K562 (cell line): Measurements from ENCODE around the gene MMP24OS. TPM values are rescaled to one million over a fixed set of nuclear protein-coding genes. Genes with fewer than 3 reads are reported as not detected.

ENCODE experiments used
- PHF20 ChIP-seq: fragments of 450-650 bp; IDR thresholded peaks from 2 replicates; pipeline ENCODE4 v1.6.1; 2018; ENCODE audit not compliant: partially characterized antibody
- PHTF2 ChIP-seq: fragments of 250-450 bp; sonication (Bioruptor Pico); IDR thresholded peaks from 2 replicates; pipeline ENCODE4 v1.5.0; 2021; ENCODE audit warnings: mild to moderate bottlenecking
- PYGO2 ChIP-seq: fragments of 450-650 bp; IDR thresholded peaks from 2 replicates; pipeline ENCODE4 v1.6.1; 2016; ENCODE audit warnings: mild to moderate bottlenecking, missing genetic modification characterization, moderate library complexity, missing compliant biosample characterization
- RBM14 ChIP-seq: fragments of 200-400 bp; formaldehyde crosslinking; IDR thresholded peaks from 2 replicates; pipeline ENCODE4 v1.6.1; 2018; ENCODE audit warnings: low read depth, mild to moderate bottlenecking, low read length, moderate library complexity, borderline replicate concordance; ENCODE audit not compliant: insufficient read depth
- RUNX1 ChIP-seq: sonication (generic); IDR thresholded peaks from 2 replicates; pipeline ENCODE4 v1.6.1; 2016; ENCODE audit warnings: antibody characterized with exemption, low read depth
- SMAD4 ChIP-seq: fragments of 250-450 bp; sonication (Bioruptor Pico); conservative IDR thresholded peaks from 2 replicates; pipeline ENCODE4 v1.8.0; 2021; ENCODE audit warnings: inconsistent platforms, mild to moderate bottlenecking, moderate library complexity
- SMARCA5 ChIP-seq: fragments of 450-650 bp; IDR thresholded peaks from 2 replicates; pipeline ENCODE4 v1.6.1; 2016
- SRSF3 ChIP-seq: fragments of 200-400 bp; formaldehyde crosslinking; IDR thresholded peaks from 2 replicates; pipeline ENCODE4 v1.6.1; 2016; ENCODE audit warnings: mild to moderate bottlenecking, low read length, moderate library complexity; ENCODE audit not compliant: insufficient read depth
- U2AF2 ChIP-seq: fragments of 200-400 bp; formaldehyde crosslinking; optimal IDR thresholded peaks from 2 replicates; pipeline ENCODE3; 2017; ENCODE audit warnings: low read depth, mild to moderate bottlenecking, low read length
- ZNF274 ChIP-seq: IDR thresholded peaks from 2 replicates; pipeline ENCODE4 v1.6.1; 2011; ENCODE audit warnings: low read depth, mild to moderate bottlenecking, low read length, moderate library complexity, borderline replicate concordance
- ZNF316 ChIP-seq: fragments of 450-650 bp; IDR thresholded peaks from 2 replicates; pipeline ENCODE4 v1.6.1; 2016
- ZNF324 ChIP-seq: fragments of 250-450 bp; sonication (Bioruptor Pico); IDR thresholded peaks from 2 replicates; pipeline ENCODE4 v1.4.0; 2020; ENCODE audit warnings: mild to moderate bottlenecking
- polyA plus RNA-seq, 8 experiments: library from polyadenylated mRNA; depleted of rRNA in 4 of 8; stranded (reverse) in 5 of 8; unstranded in 3 of 8; fragments of >200 nt; fragmentation: Nextera tagmentation in 2 of 8; fragmentation: Illumina TruSeq in 1 of 8; extraction: Ambion mirVana in 2 of 8; extraction: Trizol in 1 of 8; gene quantifications; 2 replicates each; pipeline versions ENCODE4 v1.2.1 to v1.2.3, GENCODE V29; 2011 to 2014; ENCODE audit warnings: inconsistent platforms in 1 of 8, missing spikeins in 1 of 8
- total RNA-seq, 7 experiments: library from RNA; depleted of rRNA in 6 of 7; stranded (reverse); fragments of >200 nt in 6 of 7; fragmentation: Illumina TruSeq in 2 of 7; extraction: Trizol in 2 of 7; gene quantifications; 2 replicates each; pipeline versions ENCODE4 v1.2.1 to v1.2.3, GENCODE V29; 2011 to 2021; ENCODE audit warnings: low replicate concordance in 1 of 7
- TF ChIP-seq, protein P1 (sequence below), 2 experiments: fragments of 450-650 bp; formaldehyde crosslinking in 1 of 2; IDR thresholded peaks; 2 replicates each; pipeline versions ENCODE4 v1.4.0 to v1.6.1; 2014 to 2020; ENCODE audit warnings: mild to moderate bottlenecking in 2 of 2, borderline replicate concordance in 1 of 2, low read depth in 1 of 2
- TF ChIP-seq, protein P2 (sequence below): fragments of 450-650 bp; IDR thresholded peaks from 2 replicates; pipeline ENCODE4 v1.6.1; 2016; ENCODE audit warnings: borderline replicate concordance
- TF ChIP-seq, protein P3 (sequence below), 3 experiments: IDR thresholded peaks in 2 of 3; conservative IDR thresholded peaks in 1 of 3; 2 replicates each; pipeline ENCODE4 v1.5.1; 2011 to 2012; ENCODE audit warnings: low read length in 3 of 3, mild to moderate bottlenecking in 3 of 3, control low read depth in 2 of 3, improper control_type of control experiment in 1 of 3, inconsistent platforms in 1 of 3, low read depth in 1 of 3, mixed read lengths in 1 of 3, moderate library complexity in 1 of 3; ENCODE audit not compliant: insufficient read depth in 2 of 3
- TF ChIP-seq, protein P4 (sequence below), 2 experiments: fragments of 250-450 bp in 1 of 2; fragments of 450-650 bp in 1 of 2; sonication (Bioruptor Pico) in 1 of 2; IDR thresholded peaks; 2 replicates each; pipeline versions ENCODE4 v1.6.1 to v1.8.0; 2016 to 2021; ENCODE audit warnings: mild to moderate bottlenecking in 2 of 2, moderate library complexity in 2 of 2, missing compliant biosample characterization in 1 of 2, missing genetic modification characterization in 1 of 2

MMP24OS gene
- total and polyA plus RNA-seq, 9 of the 15 experiments (the other 6 are each of a cell fraction or from before 2014, with no cell fraction given) = 0.92 to 41.5 (median 11.4) TPM

DNA sequence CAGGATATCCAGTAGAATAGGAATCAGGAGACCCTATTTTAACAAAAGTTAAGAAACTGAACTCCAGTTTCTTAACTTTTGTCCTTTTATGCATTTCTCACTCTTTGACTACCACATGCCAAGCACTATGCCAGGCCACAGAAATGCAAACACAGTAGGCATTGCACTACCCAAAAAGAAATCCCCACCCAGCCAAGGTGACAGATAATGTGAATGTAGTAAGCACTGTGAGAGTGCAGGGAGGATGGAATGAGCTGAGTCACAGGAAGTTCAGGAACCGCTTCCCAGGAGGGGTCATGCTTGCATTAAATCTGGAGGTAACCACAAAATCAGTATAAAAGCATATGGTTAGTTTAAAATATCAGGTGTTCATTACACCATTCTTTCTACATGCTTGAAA lies 34.4 kb upstream of the MMP24OS start (continued):
- TF ChIP-seq ZNF274 (no peak), SRSF3 (no peak), ZNF316 (peak; percentile 79), ZNF324 (CRISPR knock-in tag) (no peak), SMAD4 (no peak), PHTF2 (no peak), U2AF2 (no peak), RBM14 (no peak), PHF20 (no peak), RUNX1 (no peak), PYGO2 (no peak), SMARCA5 (no peak)
- TF ChIP-seq, protein P1, sequence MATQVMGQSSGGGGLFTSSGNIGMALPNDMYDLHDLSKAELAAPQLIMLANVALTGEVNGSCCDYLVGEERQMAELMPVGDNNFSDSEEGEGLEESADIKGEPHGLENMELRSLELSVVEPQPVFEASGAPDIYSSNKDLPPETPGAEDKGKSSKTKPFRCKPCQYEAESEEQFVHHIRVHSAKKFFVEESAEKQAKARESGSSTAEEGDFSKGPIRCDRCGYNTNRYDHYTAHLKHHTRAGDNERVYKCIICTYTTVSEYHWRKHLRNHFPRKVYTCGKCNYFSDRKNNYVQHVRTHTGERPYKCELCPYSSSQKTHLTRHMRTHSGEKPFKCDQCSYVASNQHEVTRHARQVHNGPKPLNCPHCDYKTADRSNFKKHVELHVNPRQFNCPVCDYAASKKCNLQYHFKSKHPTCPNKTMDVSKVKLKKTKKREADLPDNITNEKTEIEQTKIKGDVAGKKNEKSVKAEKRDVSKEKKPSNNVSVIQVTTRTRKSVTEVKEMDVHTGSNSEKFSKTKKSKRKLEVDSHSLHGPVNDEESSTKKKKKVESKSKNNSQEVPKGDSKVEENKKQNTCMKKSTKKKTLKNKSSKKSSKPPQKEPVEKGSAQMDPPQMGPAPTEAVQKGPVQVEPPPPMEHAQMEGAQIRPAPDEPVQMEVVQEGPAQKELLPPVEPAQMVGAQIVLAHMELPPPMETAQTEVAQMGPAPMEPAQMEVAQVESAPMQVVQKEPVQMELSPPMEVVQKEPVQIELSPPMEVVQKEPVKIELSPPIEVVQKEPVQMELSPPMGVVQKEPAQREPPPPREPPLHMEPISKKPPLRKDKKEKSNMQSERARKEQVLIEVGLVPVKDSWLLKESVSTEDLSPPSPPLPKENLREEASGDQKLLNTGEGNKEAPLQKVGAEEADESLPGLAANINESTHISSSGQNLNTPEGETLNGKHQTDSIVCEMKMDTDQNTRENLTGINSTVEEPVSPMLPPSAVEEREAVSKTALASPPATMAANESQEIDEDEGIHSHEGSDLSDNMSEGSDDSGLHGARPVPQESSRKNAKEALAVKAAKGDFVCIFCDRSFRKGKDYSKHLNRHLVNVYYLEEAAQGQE (IDR thresholded peaks at IDR 0.05; ENCODE audit: borderline replicate concordance) = peak; percentile 3; the same call in 1 of the 2 replicates
- TF ChIP-seq, protein P1 (CRISPR knock-in tag; IDR thresholded peaks at IDR 0.05; ENCODE audit: low read depth) = no peak
- TF ChIP-seq, protein P2, sequence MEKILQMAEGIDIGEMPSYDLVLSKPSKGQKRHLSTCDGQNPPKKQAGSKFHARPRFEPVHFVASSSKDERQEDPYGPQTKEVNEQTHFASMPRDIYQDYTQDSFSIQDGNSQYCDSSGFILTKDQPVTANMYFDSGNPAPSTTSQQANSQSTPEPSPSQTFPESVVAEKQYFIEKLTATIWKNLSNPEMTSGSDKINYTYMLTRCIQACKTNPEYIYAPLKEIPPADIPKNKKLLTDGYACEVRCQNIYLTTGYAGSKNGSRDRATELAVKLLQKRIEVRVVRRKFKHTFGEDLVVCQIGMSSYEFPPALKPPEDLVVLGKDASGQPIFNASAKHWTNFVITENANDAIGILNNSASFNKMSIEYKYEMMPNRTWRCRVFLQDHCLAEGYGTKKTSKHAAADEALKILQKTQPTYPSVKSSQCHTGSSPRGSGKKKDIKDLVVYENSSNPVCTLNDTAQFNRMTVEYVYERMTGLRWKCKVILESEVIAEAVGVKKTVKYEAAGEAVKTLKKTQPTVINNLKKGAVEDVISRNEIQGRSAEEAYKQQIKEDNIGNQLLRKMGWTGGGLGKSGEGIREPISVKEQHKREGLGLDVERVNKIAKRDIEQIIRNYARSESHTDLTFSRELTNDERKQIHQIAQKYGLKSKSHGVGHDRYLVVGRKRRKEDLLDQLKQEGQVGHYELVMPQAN = no peak
- TF ChIP-seq, protein P3, sequence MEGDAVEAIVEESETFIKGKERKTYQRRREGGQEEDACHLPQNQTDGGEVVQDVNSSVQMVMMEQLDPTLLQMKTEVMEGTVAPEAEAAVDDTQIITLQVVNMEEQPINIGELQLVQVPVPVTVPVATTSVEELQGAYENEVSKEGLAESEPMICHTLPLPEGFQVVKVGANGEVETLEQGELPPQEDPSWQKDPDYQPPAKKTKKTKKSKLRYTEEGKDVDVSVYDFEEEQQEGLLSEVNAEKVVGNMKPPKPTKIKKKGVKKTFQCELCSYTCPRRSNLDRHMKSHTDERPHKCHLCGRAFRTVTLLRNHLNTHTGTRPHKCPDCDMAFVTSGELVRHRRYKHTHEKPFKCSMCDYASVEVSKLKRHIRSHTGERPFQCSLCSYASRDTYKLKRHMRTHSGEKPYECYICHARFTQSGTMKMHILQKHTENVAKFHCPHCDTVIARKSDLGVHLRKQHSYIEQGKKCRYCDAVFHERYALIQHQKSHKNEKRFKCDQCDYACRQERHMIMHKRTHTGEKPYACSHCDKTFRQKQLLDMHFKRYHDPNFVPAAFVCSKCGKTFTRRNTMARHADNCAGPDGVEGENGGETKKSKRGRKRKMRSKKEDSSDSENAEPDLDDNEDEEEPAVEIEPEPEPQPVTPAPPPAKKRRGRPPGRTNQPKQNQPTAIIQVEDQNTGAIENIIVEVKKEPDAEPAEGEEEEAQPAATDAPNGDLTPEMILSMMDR (IDR thresholded peaks at IDR 0.05 in 2 of 3, conservative IDR thresholded peaks at IDR 0.05 in 1 of 3; ENCODE audit: insufficient read depth in 2 of 3, low read depth in 1 of 3, low read length in 3 of 3) = no peak; a peak in 1 of 6 replicates
- TF ChIP-seq, protein P4, sequence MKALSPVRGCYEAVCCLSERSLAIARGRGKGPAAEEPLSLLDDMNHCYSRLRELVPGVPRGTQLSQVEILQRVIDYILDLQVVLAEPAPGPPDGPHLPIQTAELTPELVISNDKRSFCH (CRISPR knock-in tag; IDR thresholded peaks at IDR 0.05) = no peak
- TF ChIP-seq, protein P4 (tag; IDR thresholded peaks at IDR 0.05) = no peak
